Stimulated activated CD4-positive, alpha-beta T cell treated with anti-CD3 and anti-CD28 coated beads, TNF-alpha, amount 100 ng/mL, for 4 hours (primary cell): ENCODE results near the gene PEPD.

Source experiments
- DNase-seq, 3 experiments: peaks; one replicate each; pipeline ENCODE4 v3.0.0-alpha.2; 2020; ENCODE audit warnings: low read depth in 3 of 3

PEPD gene

GRCh38 chr19:33440241-33440640 lies 81.3 kb downstream of the PEPD start:
- DNase-seq = no peak

- no peak for DNase-seq
Measured at GRCh38 chr19:33438987-33439781, 82.4 kb downstream of the PEPD start.

GRCh38 chr19:33437821-33438671 lies 83.5 kb downstream of the PEPD start:
- DNase-seq = no peak

DNA sequence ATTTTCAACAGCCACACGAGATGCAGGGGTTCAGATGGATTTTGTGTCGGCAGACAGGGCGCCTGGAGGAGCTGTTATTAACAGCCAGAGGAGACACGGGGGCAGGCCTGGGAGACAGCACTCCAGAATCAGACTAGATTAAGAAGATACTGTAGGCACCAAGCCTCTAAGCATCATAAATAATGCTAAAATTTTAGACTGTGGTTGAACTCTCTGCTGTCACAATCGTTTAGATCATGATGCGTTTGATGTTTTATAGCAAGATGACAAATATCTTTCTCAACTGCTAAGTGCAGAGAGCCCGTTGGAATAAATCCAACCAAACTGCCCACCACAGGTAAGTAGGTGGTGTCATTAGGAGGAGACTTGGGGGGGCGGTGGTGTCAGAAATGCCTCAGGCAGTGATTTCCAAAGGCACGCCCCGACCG lies 84.2 kb downstream of the PEPD start:
- no peak for DNase-seq

DNA sequence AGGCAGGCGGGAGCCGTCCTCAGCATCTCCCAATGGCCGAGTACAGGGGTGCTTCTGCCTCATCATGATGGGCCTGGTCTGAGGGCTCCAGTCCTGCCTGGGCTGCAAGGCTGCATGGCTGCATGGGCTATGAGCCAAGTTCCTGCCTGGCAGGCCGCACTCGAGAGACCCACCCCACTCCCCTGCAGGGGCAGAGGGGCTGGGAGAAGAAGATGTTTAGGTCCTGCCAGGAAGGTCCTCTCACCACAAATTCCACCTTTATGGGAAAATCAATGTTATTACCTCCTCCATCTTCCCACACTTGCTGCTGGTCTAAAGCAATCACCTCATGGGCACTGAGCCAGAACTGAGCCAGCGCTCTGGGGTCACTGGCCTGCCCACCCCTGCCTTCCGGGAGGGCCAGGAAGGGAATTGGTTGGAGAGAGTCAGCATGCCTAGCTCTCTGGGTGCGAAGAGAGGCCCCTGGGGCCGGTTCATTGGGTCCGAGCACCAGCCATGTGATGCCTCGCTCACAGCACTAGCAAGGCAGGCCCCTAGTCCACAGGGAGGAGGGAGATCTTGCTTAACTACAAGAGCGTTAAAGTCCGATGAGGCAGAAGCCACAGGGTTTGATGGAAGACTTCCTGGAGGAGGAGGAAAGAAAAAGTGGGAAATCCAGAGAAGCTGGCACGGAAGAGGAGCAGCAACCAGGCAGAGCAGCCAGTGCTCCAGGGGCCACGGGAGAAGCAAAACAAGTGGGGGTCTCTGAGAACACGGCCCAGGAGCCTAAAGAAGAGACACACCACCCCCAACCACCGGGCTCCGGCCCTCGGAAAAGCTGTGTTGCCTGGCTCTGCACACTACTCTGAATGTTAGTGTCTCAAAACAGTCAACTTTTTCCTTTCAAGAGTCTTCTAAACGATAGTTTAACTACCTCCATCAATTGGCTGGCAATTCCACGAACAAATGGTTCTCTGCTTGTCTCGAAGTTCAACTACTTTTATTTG lies 84.9 kb downstream of the PEPD start:
- DNase-seq = no peak

- DNase-seq = no peak
Measured at GRCh38 chr19:33435706-33436359, 85.8 kb downstream of the PEPD start.

- DNase-seq = no peak
Measured at GRCh38 chr19:33434886-33435705, 86.5 kb downstream of the PEPD start.

- DNase-seq = no peak
Measured at GRCh38 chr19:33434069-33434885, 87.3 kb downstream of the PEPD start.

- DNase-seq = no peak
Measured at GRCh38 chr19:33432446-33433170, 89.0 kb downstream of the PEPD start.

- no peak for DNase-seq
Measured at GRCh38 chr19:33432015-33432414, 89.6 kb downstream of the PEPD start.

GRCh38 chr19:33430674-33431277 lies 90.8 kb downstream of the PEPD start:
- peak; percentile 31 to 33 (median 32) for DNase-seq

- DNase-seq = no peak
Measured at GRCh38 chr19:33429891-33430673, 91.5 kb downstream of the PEPD start.

DNA sequence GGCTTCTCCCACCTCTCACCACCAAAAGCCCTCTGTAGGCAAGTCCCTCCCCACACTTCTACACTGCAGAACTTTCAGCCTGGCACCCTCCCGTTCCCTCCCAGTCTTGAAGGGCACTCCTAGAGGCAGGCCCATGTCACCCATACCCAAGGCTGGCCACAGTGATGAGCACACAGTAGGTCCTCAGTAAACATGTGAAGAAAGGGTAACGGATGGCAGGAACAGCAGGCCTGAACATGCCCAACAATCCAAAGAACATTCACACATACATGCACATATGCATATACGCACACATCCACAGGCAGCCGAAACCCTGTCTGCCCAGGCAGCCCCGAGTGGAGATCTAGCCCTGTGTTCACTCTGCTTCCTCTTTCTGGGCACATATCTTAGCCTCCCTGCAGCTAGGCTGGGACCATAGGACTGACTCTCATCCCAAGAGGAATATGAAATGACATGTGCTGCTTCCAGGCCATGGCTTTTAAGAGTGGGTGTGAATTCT lies 92.9 kb downstream of the PEPD start:
- no peak for DNase-seq

GRCh38 chr19:33427801-33428626 lies 93.6 kb downstream of the PEPD start:
- DNase-seq = no peak

GRCh38 chr19:33426621-33427361 lies 94.8 kb downstream of the PEPD start:
- no peak for DNase-seq

- DNase-seq = no peak
Measured at GRCh38 chr19:33424181-33424580, 97.4 kb downstream of the PEPD start.
